ENCODE results near the gene NUAK2.

NUAK2 gene

GRCh38 chr1:205353191-205353590, 31.6 kb upstream of the NUAK2 start:
- DNase-seq (ENCODE audit: low spot score in 2 of 2): no peak
- no peaks in the 10 kb centered on the region for H3K4me1 Mint-ChIP-seq
- no peaks in the 10 kb centered on the region for H3K9me3 Mint-ChIP-seq
- H3K27ac Mint-ChIP-seq: no peak overlapping the region
- H3K4me3 Mint-ChIP-seq: no peak overlapping the region
- no peak for ATAC-seq
- no peaks in the 10 kb centered on the region for H3K36me3 Mint-ChIP-seq

GRCh38 chr1:205351984-205352713, 30.6 kb upstream of the NUAK2 start:
- ATAC-seq (no peak), DNase-seq (ENCODE audit: low spot score in 2 of 2) (no peak)
- H3K36me3 Mint-ChIP-seq: no peaks in the 10 kb centered on the region
- H3K4me3 Mint-ChIP-seq: no peak overlapping the region
- no peaks in the 10 kb centered on the region for H3K4me1 Mint-ChIP-seq
- H3K9me3 Mint-ChIP-seq: no peaks in the 10 kb centered on the region
- no peak overlapping the region for H3K27ac Mint-ChIP-seq

GRCh38 chr1:205350691-205351141, 29.2 kb upstream of the NUAK2 start:
- DNase-seq (ENCODE audit: low spot score in 2 of 2) (no peak), ATAC-seq (no peak)
- H3K4me1 Mint-ChIP-seq: no peaks in the 10 kb centered on the region
- no peaks in the 10 kb centered on the region for H3K9me3 Mint-ChIP-seq
- no peak overlapping the region for H3K4me3 Mint-ChIP-seq
- H3K27ac Mint-ChIP-seq: no peak overlapping the region
- no peaks in the 10 kb centered on the region for H3K36me3 Mint-ChIP-seq

GRCh38 chr1:205350124-205350523, 28.6 kb upstream of the NUAK2 start:
- no peak for DNase-seq (ENCODE audit: low spot score in 2 of 2)
- Mint-ChIP-seq H3K27ac (no peak overlapping the region), H3K36me3 (no peaks in the 10 kb centered on the region), H3K9me3 (no peaks in the 10 kb centered on the region), H3K4me1 (no peaks in the 10 kb centered on the region), H3K4me3 (no peak overlapping the region)
- ATAC-seq: no peak

GRCh38 chr1:205348554-205349487, 27.3 kb upstream of the NUAK2 start:
- Mint-ChIP-seq H3K27ac (no peak overlapping the region), H3K4me3 (no peak overlapping the region), H3K4me1 (peaks cover 5% of the 10 kb centered on the region), H3K36me3 (no peaks in the 10 kb centered on the region), H3K9me3 (no peaks in the 10 kb centered on the region)
- ATAC-seq (no peak), DNase-seq (ENCODE audit: low spot score in 2 of 2) (no peak)

- no peak overlapping the region for H3K27ac Mint-ChIP-seq
- no peaks in the 10 kb centered on the region for H3K9me3 Mint-ChIP-seq
- no peak for ATAC-seq
These were observed 25.5 kb upstream of the NUAK2 start for GRCh38 chr1:205346956-205347574.

GRCh38 chr1:205345761-205346160, 24.2 kb upstream of the NUAK2 start:
- H3K4me3 Mint-ChIP-seq: no peak overlapping the region
- no peaks in the 10 kb centered on the region for H3K9me3 Mint-ChIP-seq
- no peak for DNase-seq (ENCODE audit: low spot score in 2 of 2)
- ATAC-seq: no peak
- H3K4me1 Mint-ChIP-seq: peaks cover 5% of the 10 kb centered on the region
- no peak overlapping the region for H3K27ac Mint-ChIP-seq
- H3K36me3 Mint-ChIP-seq: no peaks in the 10 kb centered on the region

More at GRCh38 chr1:205346956-205347574, 25.5 kb upstream of the NUAK2 start:
- H3K4me1 Mint-ChIP-seq: peaks cover 5% of the 10 kb centered on the region
- DNase-seq (ENCODE audit: low spot score in 2 of 2): no peak
- H3K36me3 Mint-ChIP-seq: no peaks in the 10 kb centered on the region
- no peak overlapping the region for H3K4me3 Mint-ChIP-seq

GRCh38 chr1:205344066-205344928, 22.8 kb upstream of the NUAK2 start:
- no peaks in the 10 kb centered on the region for H3K9me3 Mint-ChIP-seq
- peak; percentile 58 for ATAC-seq
- H3K4me3 Mint-ChIP-seq: peak overlapping the region; percentile 59
- no peaks in the 10 kb centered on the region for H3K36me3 Mint-ChIP-seq
- no peak for DNase-seq (ENCODE audit: low spot score in 2 of 2)
- H3K4me1 Mint-ChIP-seq: peaks cover 10% of the 10 kb centered on the region
- H3K27ac Mint-ChIP-seq: no peak overlapping the region

GRCh38 chr1:205343431-205344065, 22.0 kb upstream of the NUAK2 start:
- ATAC-seq: peak; percentile 26
- Mint-ChIP-seq H3K36me3 (no peaks in the 10 kb centered on the region), H3K27ac (no peak overlapping the region), H3K4me1 (peaks cover 13% of the 10 kb centered on the region), H3K4me3 (peak overlapping the region; percentile 59), H3K9me3 (no peaks in the 10 kb centered on the region)
- DNase-seq (ENCODE audit: low spot score in 2 of 2): no peak

GRCh38 chr1:205342986-205343385, 21.4 kb upstream of the NUAK2 start:
- DNase-seq (ENCODE audit: low spot score in 2 of 2) (no peak), ATAC-seq (no peak)
- Mint-ChIP-seq H3K9me3 (no peaks in the 10 kb centered on the region), H3K4me3 (peak overlapping the region; percentile 16), H3K4me1 (peaks cover 13% of the 10 kb centered on the region), H3K36me3 (no peaks in the 10 kb centered on the region), H3K27ac (peak overlapping the region; percentile 9)

GRCh38 chr1:205340676-205341075, 19.1 kb upstream of the NUAK2 start:
- H3K4me1 Mint-ChIP-seq: peaks cover 13% of the 10 kb centered on the region
- H3K27ac Mint-ChIP-seq: no peak overlapping the region
- no peak overlapping the region for H3K4me3 Mint-ChIP-seq
- DNase-seq (ENCODE audit: low spot score in 2 of 2): no peak
- H3K36me3 Mint-ChIP-seq: no peaks in the 10 kb centered on the region
- H3K9me3 Mint-ChIP-seq: no peaks in the 10 kb centered on the region
- no peak for ATAC-seq

GRCh38 chr1:205339717-205340116, 18.2 kb upstream of the NUAK2 start:
- no peak overlapping the region for H3K27ac Mint-ChIP-seq
- H3K4me1 Mint-ChIP-seq: peaks cover 13% of the 10 kb centered on the region
- no peaks in the 10 kb centered on the region for H3K36me3 Mint-ChIP-seq
- H3K9me3 Mint-ChIP-seq: no peaks in the 10 kb centered on the region
- peak in 1 of 2 donors; percentile 70 for DNase-seq (ENCODE audit: low spot score in 2 of 2)
- peak; percentile 89 for ATAC-seq
- H3K4me3 Mint-ChIP-seq: no peak overlapping the region

GRCh38 chr1:205339197-205339702, 17.7 kb upstream of the NUAK2 start:
- no peak overlapping the region for H3K27ac Mint-ChIP-seq
- H3K9me3 Mint-ChIP-seq: no peaks in the 10 kb centered on the region
- H3K4me1 Mint-ChIP-seq: peaks cover 10% of the 10 kb centered on the region
- ATAC-seq (peak; percentile 29), DNase-seq (ENCODE audit: low spot score in 2 of 2) (no peak)
- H3K4me3 Mint-ChIP-seq: no peak overlapping the region
- no peaks in the 10 kb centered on the region for H3K36me3 Mint-ChIP-seq

- Mint-ChIP-seq H3K4me1 (peaks cover 8% of the 10 kb centered on the region), H3K36me3 (no peaks in the 10 kb centered on the region), H3K4me3 (no peak overlapping the region), H3K27ac (no peak overlapping the region), H3K9me3 (no peaks in the 10 kb centered on the region)
- DNase-seq (ENCODE audit: low spot score in 2 of 2): no peak
- ATAC-seq: no peak
These were observed 16.5 kb upstream of the NUAK2 start for GRCh38 chr1:205338011-205338410.

Data from stimulated activated effector memory CD8-positive, alpha-beta T cell treated with anti-CD3 and anti-CD28 coated beads, Interleukin-12 subunit alpha, Interleukin-12 subunit beta, amount 100 ng/mL, for 72 hours (primary cell).